NT2/D1 (cell line): ENCODE results near the gene CEP131.
"Not testable (repeated sequence)": the region's sequence is repeated elsewhere in the genome, so short reads cannot be mapped to it uniquely, and the experiment has no call there.

ENCODE experiments used
- DNase-seq: peaks from one replicate; pipeline ENCODE4 v3.0.0-alpha.2; 2011; ENCODE audit warnings: low read depth, low spot score
- H3K27me3 ChIP-seq: 2 replicates; pipeline ENCODE4 v1.6.0; 2011; ENCODE audit warnings: mild to moderate bottlenecking; ENCODE audit not compliant: insufficient read length, insufficient read depth
- H3K36me3 ChIP-seq: 2 replicates; pipeline ENCODE4 v1.6.1; 2011; ENCODE audit warnings: mild to moderate bottlenecking, low read length, mixed read lengths; ENCODE audit not compliant: insufficient read depth, insufficient read length
- H3K4me1 ChIP-seq: 2 replicates; pipeline ENCODE4 v1.5.1; 2011; ENCODE audit not compliant: insufficient read depth, insufficient read length
- H3K4me3 ChIP-seq: 2 replicates; pipeline ENCODE4 v1.5.1; 2011; ENCODE audit warnings: low read depth; ENCODE audit not compliant: insufficient read length
- H3K9ac ChIP-seq: 2 replicates; pipeline ENCODE4 v1.6.0; 2011; ENCODE audit warnings: low read depth; ENCODE audit not compliant: insufficient read length
- H3K9me3 ChIP-seq: 2 replicates; pipeline ENCODE4 v1.5.1; 2011; ENCODE audit warnings: mild to moderate bottlenecking, low read length; ENCODE audit not compliant: insufficient read depth
- SUZ12 ChIP-seq: IDR thresholded peaks from 2 replicates; pipeline ENCODE4 v1.6.1; 2011; ENCODE audit not compliant: insufficient read length, insufficient read depth; ENCODE audit errors: extremely low read depth
- YY1 ChIP-seq: IDR thresholded peaks from 2 replicates; pipeline ENCODE4 v1.6.1; 2011; ENCODE audit not compliant: insufficient read length, insufficient read depth
- ZNF274 ChIP-seq: IDR thresholded peaks from 2 replicates; pipeline ENCODE4 v1.6.1; 2011; ENCODE audit warnings: mild to moderate bottlenecking, low read depth, low read length

The CEP131 gene

GRCh38 chr17:81159611-81160265 lies 63.0 kb downstream of the CEP131 start:
- Histone ChIP-seq H3K36me3 (no peaks in the 10 kb centered on the region), H3K9me3 (no peaks in the 10 kb centered on the region), H3K4me3 (no peak overlapping the region), H3K9ac (no peak overlapping the region), H3K4me1 (peaks cover 5% of the 10 kb centered on the region), H3K27me3 (peaks cover 4% of the 10 kb centered on the region)
- no peak for DNase-seq
- TF ChIP-seq SUZ12 (no peak), ZNF274 (no peak), YY1 (no peak)

- TF ChIP-seq ZNF274 = no peak
- TF ChIP-seq SUZ12 = no peak
- TF ChIP-seq YY1 = no peak
- no peak for DNase-seq
- no peak overlapping the region for H3K4me3 ChIP-seq
- no peak overlapping the region for H3K9ac ChIP-seq
- H3K27me3 ChIP-seq = no peaks in the 10 kb centered on the region
- H3K4me1 ChIP-seq = peaks cover 5% of the 10 kb centered on the region
- no peaks in the 10 kb centered on the region for H3K36me3 ChIP-seq
- H3K9me3 ChIP-seq = no peaks in the 10 kb centered on the region
Measured at GRCh38 chr17:81158688-81159590, 63.8 kb downstream of the CEP131 start.

GRCh38 chr17:81157848-81158687 lies 64.7 kb downstream of the CEP131 start:
- Histone ChIP-seq H3K36me3 (no peaks in the 10 kb centered on the region), H3K9me3 (no peaks in the 10 kb centered on the region), H3K27me3 (no peaks in the 10 kb centered on the region), H3K9ac (no peak overlapping the region), H3K4me3 (no peak overlapping the region), H3K4me1 (peaks cover 4% of the 10 kb centered on the region)
- TF ChIP-seq SUZ12 = no peak
- TF ChIP-seq ZNF274 = no peak
- no peak for TF ChIP-seq YY1
- DNase-seq = no peak

GRCh38 chr17:81156866-81157805 lies 65.6 kb downstream of the CEP131 start:
- no peak for TF ChIP-seq SUZ12
- Histone ChIP-seq H3K4me3 (no peak overlapping the region), H3K36me3 (no peaks in the 10 kb centered on the region), H3K4me1 (peaks cover 2% of the 10 kb centered on the region), H3K9me3 (no peaks in the 10 kb centered on the region), H3K27me3 (no peaks in the 10 kb centered on the region), H3K9ac (no peak overlapping the region)
- no peak for DNase-seq

GRCh38 chr17:81154961-81155360 lies 67.8 kb downstream of the CEP131 start:
- TF ChIP-seq YY1 = no peak
- TF ChIP-seq ZNF274 = no peak
- no peak for TF ChIP-seq SUZ12
- no peak overlapping the region for H3K4me3 ChIP-seq
- no peaks in the 10 kb centered on the region for H3K9me3 ChIP-seq
- H3K4me1 ChIP-seq = peaks cover 2% of the 10 kb centered on the region
- H3K9ac ChIP-seq = no peak overlapping the region
- H3K27me3 ChIP-seq = no peaks in the 10 kb centered on the region
- no peaks in the 10 kb centered on the region for H3K36me3 ChIP-seq
- no peak for DNase-seq

- not testable (repeated sequence) for H3K27me3 ChIP-seq, H3K9me3 ChIP-seq, H3K4me3 ChIP-seq, DNase-seq, H3K4me1 ChIP-seq, H3K9ac ChIP-seq, H3K36me3 ChIP-seq
Measured at GRCh38 chr17:81154016-81154415, 68.7 kb downstream of the CEP131 start.
